HEK293 (cell line): ENCODE data around the gene CTAGE1.
A peak's percentile ranks its signal among the peaks of the same experiment; 100 is the strongest.

Source experiments
- CTCF ChIA-PET: fragments of 350-600 bp; formaldehyde crosslinking; extraction: SDS; loops from one replicate; lab custom pipeline; 2021; ENCODE audit warnings: antibody characterized with exemption; lab: Yijun Ruan, JAX
- POLR2A ChIA-PET: fragments of 300-600 bp; formaldehyde crosslinking; extraction: SDS; loops from one replicate; lab custom pipeline; 2020; ENCODE audit warnings: antibody characterized with exemption, inconsistent platforms; lab: Yijun Ruan, JAX
- H3K27ac ChIP-seq: fragments of 200-500 bp; sonication (Bioruptor generic); 2 replicates; pipeline ENCODE4 v1.5.1; 2014; ENCODE audit warnings: low read depth, low read length, control low read depth, inconsistent platforms; ENCODE audit errors: extremely low read depth
- H3K36me3 ChIP-seq, 2 experiments: fragments of 200-500 bp in 1 of 2; sonication (Bioruptor generic) in 1 of 2; 1 replicate in 1 of 2; 2 replicates in 1 of 2; pipeline ENCODE4 v1.5.1; 2014 to 2017; ENCODE audit warnings: inconsistent platforms in 2 of 2, low read length in 2 of 2; ENCODE audit not compliant: control insufficient read depth in 2 of 2, insufficient read depth in 1 of 2
- H3K4me1 ChIP-seq: fragments of 200-500 bp; sonication (Bioruptor generic); 2 replicates; pipeline ENCODE4 v1.5.1; 2014; ENCODE audit warnings: mild to moderate bottlenecking, low read length, inconsistent platforms; ENCODE audit not compliant: control insufficient read depth, insufficient read depth
- H3K4me3 ChIP-seq: 2 replicates; pipeline ENCODE4 v1.5.1; 2011; ENCODE audit warnings: low read depth, mild to moderate bottlenecking, control low read depth, low read length, moderate library complexity
- H3K9me3 ChIP-seq: fragments of 200-500 bp; sonication (Bioruptor generic); 2 replicates; pipeline ENCODE4 v1.5.1; 2014; ENCODE audit warnings: low read depth, low read length, inconsistent platforms; ENCODE audit not compliant: control insufficient read depth, insufficient read depth
- SP2 ChIP-seq: fragments of 450-650 bp; formaldehyde crosslinking; IDR thresholded peaks from 2 replicates; pipeline ENCODE4 v1.5.1; 2016; ENCODE audit warnings: missing biosample characterization, missing genetic modification characterization
- ZBTB21 ChIP-seq: fragments of 450-650 bp; formaldehyde crosslinking; IDR thresholded peaks from 2 replicates; pipeline ENCODE4 v1.5.1; 2017; ENCODE audit warnings: missing biosample characterization, missing genetic modification characterization
- ZFP3 ChIP-seq: fragments of 450-650 bp; formaldehyde crosslinking; IDR thresholded peaks from 2 replicates; pipeline ENCODE4 v1.5.1; 2016; ENCODE audit warnings: low read depth, missing biosample characterization, missing genetic modification characterization
- ZNF24 ChIP-seq: fragments of 450-650 bp; formaldehyde crosslinking; IDR thresholded peaks from 2 replicates; pipeline ENCODE4 v1.5.1; 2016; ENCODE audit warnings: missing biosample characterization, missing genetic modification characterization
- ZNF350 ChIP-seq: fragments of 450-650 bp; formaldehyde crosslinking; IDR thresholded peaks from 2 replicates; pipeline ENCODE4 v1.5.0; 2017; ENCODE audit warnings: missing biosample characterization, mild to moderate bottlenecking, missing genetic modification characterization
- ZNF423 ChIP-seq: fragments of 450-650 bp; formaldehyde crosslinking; IDR thresholded peaks from 2 replicates; pipeline ENCODE4 v1.5.1; 2016; ENCODE audit warnings: missing biosample characterization, missing genetic modification characterization
- ZNF433 ChIP-seq: fragments of 450-650 bp; formaldehyde crosslinking; IDR thresholded peaks from 2 replicates; pipeline ENCODE4 v1.5.1; 2016; ENCODE audit warnings: missing biosample characterization, missing genetic modification characterization, low read depth
- ZNF621 ChIP-seq: fragments of 450-650 bp; formaldehyde crosslinking; IDR thresholded peaks from 2 replicates; pipeline ENCODE4 v1.5.1; 2017; ENCODE audit warnings: missing biosample characterization, missing genetic modification characterization
- TF ChIP-seq, protein P1 (sequence below): fragments of 450-650 bp; formaldehyde crosslinking; IDR thresholded peaks from 2 replicates; pipeline ENCODE4 v1.5.1; 2016; ENCODE audit warnings: missing biosample characterization, missing genetic modification characterization
- TF ChIP-seq, protein P2 (sequence below): fragments of 450-650 bp; formaldehyde crosslinking; IDR thresholded peaks from 2 replicates; pipeline ENCODE4 v1.5.1; 2016; ENCODE audit warnings: missing biosample characterization, missing genetic modification characterization
- TF ChIP-seq, protein P3 (sequence below): fragments of 450-650 bp; formaldehyde crosslinking; IDR thresholded peaks from 2 replicates; pipeline ENCODE4 v1.5.1; 2017; ENCODE audit warnings: missing biosample characterization, missing genetic modification characterization
- TF ChIP-seq, protein P4 (sequence below): fragments of 450-650 bp; formaldehyde crosslinking; IDR thresholded peaks from 2 replicates; pipeline ENCODE4 v1.5.1; 2016; ENCODE audit warnings: missing biosample characterization, missing genetic modification characterization
- TF ChIP-seq, protein P5 (sequence below): fragments of 450-650 bp; formaldehyde crosslinking; IDR thresholded peaks from 2 replicates; pipeline ENCODE4 v1.5.1; 2016; ENCODE audit warnings: missing biosample characterization, missing genetic modification characterization

CTAGE1 gene

DNA sequence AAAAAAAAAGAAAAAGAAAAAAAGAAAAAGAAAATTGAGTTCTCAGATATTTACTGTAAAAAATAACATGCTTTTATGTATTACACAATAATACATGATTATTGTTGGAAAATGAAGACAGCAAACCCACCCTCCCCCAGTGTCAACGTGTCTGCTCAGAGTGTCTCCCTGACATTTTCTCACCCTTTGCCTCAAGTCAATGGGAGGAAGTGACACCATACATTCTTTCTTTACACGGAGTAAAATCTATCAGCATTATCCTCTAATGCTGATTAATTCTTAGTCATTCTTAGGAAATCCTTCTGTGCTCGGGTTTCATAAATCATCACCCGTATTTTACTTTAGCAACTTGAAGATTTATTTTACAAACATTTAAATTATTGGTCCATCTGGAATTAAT is 32.0 kb downstream of the CTAGE1 start:
- Histone ChIP-seq H3K27ac (no peak overlapping the region), H3K4me3 (no peak overlapping the region), H3K4me1 (no peaks in the 10 kb centered on the region)
- POLR2A ChIA-PET = no interaction called here
- no peak for TF ChIP-seq ZNF433 (tag by site-specific recombination)
- TF ChIP-seq SP2 (tag by site-specific recombination) = no peak
- no peak for TF ChIP-seq ZNF350 (tag by site-specific recombination)
- TF ChIP-seq ZFP3 (tag by site-specific recombination) = no peak
- TF ChIP-seq ZNF423 (tag by site-specific recombination) = no peak
- TF ChIP-seq, protein P1, sequence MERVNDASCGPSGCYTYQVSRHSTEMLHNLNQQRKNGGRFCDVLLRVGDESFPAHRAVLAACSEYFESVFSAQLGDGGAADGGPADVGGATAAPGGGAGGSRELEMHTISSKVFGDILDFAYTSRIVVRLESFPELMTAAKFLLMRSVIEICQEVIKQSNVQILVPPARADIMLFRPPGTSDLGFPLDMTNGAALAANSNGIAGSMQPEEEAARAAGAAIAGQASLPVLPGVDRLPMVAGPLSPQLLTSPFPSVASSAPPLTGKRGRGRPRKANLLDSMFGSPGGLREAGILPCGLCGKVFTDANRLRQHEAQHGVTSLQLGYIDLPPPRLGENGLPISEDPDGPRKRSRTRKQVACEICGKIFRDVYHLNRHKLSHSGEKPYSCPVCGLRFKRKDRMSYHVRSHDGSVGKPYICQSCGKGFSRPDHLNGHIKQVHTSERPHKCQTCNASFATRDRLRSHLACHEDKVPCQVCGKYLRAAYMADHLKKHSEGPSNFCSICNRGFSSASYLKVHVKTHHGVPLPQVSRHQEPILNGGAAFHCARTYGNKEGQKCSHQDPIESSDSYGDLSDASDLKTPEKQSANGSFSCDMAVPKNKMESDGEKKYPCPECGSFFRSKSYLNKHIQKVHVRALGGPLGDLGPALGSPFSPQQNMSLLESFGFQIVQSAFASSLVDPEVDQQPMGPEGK (tag by site-specific recombination) = no peak
- TF ChIP-seq, protein P2, sequence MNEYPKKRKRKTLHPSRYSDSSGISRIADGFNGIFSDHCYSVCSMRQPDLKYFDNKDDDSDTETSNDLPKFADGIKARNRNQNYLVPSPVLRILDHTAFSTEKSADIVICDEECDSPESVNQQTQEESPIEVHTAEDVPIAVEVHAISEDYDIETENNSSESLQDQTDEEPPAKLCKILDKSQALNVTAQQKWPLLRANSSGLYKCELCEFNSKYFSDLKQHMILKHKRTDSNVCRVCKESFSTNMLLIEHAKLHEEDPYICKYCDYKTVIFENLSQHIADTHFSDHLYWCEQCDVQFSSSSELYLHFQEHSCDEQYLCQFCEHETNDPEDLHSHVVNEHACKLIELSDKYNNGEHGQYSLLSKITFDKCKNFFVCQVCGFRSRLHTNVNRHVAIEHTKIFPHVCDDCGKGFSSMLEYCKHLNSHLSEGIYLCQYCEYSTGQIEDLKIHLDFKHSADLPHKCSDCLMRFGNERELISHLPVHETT (tag by site-specific recombination) = no peak
- no peak for TF ChIP-seq ZNF621
- TF ChIP-seq, protein P3, sequence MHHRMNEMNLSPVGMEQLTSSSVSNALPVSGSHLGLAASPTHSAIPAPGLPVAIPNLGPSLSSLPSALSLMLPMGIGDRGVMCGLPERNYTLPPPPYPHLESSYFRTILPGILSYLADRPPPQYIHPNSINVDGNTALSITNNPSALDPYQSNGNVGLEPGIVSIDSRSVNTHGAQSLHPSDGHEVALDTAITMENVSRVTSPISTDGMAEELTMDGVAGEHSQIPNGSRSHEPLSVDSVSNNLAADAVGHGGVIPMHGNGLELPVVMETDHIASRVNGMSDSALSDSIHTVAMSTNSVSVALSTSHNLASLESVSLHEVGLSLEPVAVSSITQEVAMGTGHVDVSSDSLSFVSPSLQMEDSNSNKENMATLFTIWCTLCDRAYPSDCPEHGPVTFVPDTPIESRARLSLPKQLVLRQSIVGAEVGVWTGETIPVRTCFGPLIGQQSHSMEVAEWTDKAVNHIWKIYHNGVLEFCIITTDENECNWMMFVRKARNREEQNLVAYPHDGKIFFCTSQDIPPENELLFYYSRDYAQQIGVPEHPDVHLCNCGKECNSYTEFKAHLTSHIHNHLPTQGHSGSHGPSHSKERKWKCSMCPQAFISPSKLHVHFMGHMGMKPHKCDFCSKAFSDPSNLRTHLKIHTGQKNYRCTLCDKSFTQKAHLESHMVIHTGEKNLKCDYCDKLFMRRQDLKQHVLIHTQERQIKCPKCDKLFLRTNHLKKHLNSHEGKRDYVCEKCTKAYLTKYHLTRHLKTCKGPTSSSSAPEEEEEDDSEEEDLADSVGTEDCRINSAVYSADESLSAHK = no peak
- no peak for TF ChIP-seq ZBTB21
- TF ChIP-seq, all 188 proteins: peak for 0
- Histone ChIP-seq H3K36me3 (no peaks in the 10 kb centered on the region), H3K9me3 (no peaks in the 10 kb centered on the region)
- CTCF ChIA-PET = no interaction called here

DNA sequence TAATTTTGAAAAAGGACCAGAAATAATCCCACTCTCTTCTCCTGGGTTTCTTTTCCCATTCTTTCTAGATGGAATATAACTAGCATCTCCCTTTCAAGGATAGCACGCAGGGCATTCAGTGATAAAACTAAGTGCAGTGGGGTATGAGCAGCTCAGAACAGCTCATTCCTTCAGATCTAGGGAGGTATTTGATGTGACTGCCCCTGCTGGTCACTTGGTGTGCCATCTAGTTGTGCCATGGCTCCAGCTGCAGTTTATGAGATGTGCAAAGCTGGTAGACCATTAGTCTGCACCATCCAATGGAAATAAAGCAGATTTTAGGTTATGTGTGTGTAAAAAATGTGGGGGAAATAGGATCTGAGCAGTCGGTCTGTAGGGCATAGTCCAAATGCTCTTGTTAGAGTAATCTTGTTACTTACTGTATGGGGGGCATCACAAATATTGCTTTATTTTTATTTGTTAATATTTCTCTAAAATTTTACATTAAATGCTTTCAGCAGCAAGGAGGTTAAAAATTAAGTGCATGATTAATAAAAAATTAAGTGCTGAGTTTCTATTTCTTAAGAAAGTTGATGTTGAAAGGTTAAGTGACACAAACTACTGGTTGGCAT is 38.9 kb downstream of the CTAGE1 start:
- Histone ChIP-seq H3K36me3 (no peaks in the 10 kb centered on the region), H3K4me3 (no peak overlapping the region), H3K4me1 (no peaks in the 10 kb centered on the region), H3K9me3 (no peaks in the 10 kb centered on the region), H3K27ac (no peak overlapping the region)
- ChIA-PET CTCF (interaction anchor here (0.7 to 1.7 kb wide), 15 partner anchors 9 to 193 kb away, joined by 3 to 11 read pairs (median 4); no protein-coding TSS in a partner anchor), POLR2A (no interaction called here)
- TF ChIP-seq ZNF24 (tag by site-specific recombination) = no peak
- TF ChIP-seq, protein P4, sequence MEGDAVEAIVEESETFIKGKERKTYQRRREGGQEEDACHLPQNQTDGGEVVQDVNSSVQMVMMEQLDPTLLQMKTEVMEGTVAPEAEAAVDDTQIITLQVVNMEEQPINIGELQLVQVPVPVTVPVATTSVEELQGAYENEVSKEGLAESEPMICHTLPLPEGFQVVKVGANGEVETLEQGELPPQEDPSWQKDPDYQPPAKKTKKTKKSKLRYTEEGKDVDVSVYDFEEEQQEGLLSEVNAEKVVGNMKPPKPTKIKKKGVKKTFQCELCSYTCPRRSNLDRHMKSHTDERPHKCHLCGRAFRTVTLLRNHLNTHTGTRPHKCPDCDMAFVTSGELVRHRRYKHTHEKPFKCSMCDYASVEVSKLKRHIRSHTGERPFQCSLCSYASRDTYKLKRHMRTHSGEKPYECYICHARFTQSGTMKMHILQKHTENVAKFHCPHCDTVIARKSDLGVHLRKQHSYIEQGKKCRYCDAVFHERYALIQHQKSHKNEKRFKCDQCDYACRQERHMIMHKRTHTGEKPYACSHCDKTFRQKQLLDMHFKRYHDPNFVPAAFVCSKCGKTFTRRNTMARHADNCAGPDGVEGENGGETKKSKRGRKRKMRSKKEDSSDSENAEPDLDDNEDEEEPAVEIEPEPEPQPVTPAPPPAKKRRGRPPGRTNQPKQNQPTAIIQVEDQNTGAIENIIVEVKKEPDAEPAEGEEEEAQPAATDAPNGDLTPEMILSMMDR (tag by site-specific recombination) = peak; percentile 42; the same call in 1 of the 2 replicates
- TF ChIP-seq, protein P5, sequence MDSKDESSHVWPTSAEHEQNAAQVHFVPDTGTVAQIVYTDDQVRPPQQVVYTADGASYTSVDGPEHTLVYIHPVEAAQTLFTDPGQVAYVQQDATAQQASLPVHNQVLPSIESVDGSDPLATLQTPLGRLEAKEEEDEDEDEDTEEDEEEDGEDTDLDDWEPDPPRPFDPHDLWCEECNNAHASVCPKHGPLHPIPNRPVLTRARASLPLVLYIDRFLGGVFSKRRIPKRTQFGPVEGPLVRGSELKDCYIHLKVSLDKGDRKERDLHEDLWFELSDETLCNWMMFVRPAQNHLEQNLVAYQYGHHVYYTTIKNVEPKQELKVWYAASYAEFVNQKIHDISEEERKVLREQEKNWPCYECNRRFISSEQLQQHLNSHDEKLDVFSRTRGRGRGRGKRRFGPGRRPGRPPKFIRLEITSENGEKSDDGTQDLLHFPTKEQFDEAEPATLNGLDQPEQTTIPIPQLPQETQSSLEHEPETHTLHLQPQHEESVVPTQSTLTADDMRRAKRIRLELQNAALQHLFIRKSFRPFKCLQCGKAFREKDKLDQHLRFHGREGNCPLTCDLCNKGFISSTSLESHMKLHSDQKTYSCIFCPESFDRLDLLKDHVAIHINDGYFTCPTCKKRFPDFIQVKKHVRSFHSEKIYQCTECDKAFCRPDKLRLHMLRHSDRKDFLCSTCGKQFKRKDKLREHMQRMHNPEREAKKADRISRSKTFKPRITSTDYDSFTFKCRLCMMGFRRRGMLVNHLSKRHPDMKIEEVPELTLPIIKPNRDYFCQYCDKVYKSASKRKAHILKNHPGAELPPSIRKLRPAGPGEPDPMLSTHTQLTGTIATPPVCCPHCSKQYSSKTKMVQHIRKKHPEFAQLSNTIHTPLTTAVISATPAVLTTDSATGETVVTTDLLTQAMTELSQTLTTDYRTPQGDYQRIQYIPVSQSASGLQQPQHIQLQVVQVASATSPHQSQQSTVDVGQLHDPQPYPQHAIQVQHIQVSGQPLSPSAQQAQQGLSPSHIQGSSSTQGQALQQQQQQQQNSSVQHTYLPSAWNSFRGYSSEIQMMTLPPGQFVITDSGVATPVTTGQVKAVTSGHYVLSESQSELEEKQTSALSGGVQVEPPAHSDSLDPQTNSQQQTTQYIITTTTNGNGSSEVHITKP = peak; percentile 43; the same call in 1 of the 2 replicates
